Measurements from ENCODE around the gene ST6GALNAC1.

GRCh38 chr17:76601065-76601464, 42.5 kb downstream of the ST6GALNAC1 start:
- TF ChIP-seq POLR2A (IDR thresholded peaks at IDR 0.05; ENCODE audit: low read depth, low read length) (no peak), POLR2AphosphoS5 (IDR thresholded peaks at IDR 0.05; ENCODE audit: low read depth, low read length) (no peak)

All from GM12892 (cell line).